PC-9 (cell line): Measurements from ENCODE around the gene CMTM4.

Experiments used
- EZH2 ChIP-seq: fragments of 200-600 bp; sonication (generic); IDR thresholded peaks from 2 replicates; pipeline ENCODE4 v1.8.0; 2017; ENCODE audit warnings: antibody characterized with exemption, low read depth
- TF ChIP-seq, protein P1 (sequence below): fragments of 200-600 bp; sonication (generic); conservative IDR thresholded peaks from 2 replicates; pipeline ENCODE4 v1.6.1; 2017; ENCODE audit warnings: mixed run types, antibody characterized with exemption, mild to moderate bottlenecking, moderate library complexity

GRCh38 chr16:66629856-66630255 is 66.7 kb downstream of the CMTM4 start:
- TF ChIP-seq, protein P1, sequence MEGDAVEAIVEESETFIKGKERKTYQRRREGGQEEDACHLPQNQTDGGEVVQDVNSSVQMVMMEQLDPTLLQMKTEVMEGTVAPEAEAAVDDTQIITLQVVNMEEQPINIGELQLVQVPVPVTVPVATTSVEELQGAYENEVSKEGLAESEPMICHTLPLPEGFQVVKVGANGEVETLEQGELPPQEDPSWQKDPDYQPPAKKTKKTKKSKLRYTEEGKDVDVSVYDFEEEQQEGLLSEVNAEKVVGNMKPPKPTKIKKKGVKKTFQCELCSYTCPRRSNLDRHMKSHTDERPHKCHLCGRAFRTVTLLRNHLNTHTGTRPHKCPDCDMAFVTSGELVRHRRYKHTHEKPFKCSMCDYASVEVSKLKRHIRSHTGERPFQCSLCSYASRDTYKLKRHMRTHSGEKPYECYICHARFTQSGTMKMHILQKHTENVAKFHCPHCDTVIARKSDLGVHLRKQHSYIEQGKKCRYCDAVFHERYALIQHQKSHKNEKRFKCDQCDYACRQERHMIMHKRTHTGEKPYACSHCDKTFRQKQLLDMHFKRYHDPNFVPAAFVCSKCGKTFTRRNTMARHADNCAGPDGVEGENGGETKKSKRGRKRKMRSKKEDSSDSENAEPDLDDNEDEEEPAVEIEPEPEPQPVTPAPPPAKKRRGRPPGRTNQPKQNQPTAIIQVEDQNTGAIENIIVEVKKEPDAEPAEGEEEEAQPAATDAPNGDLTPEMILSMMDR = no peak
- no peak for TF ChIP-seq EZH2
